Body of pancreas (tissue), 4 donors: ENCODE measurements around the gene STAC. TPM values are rescaled to one million over a fixed set of nuclear protein-coding genes. Genes with fewer than 3 reads are reported as not detected.

Source experiments
- ATAC-seq: fragments of 150-250 bp; one replicate; pipeline ENCODE4 v1.9.1; 2016
- DNase-seq, 4 donors: peaks; one replicate each; pipeline ENCODE4 v3.0.0-alpha.2; 2019
- H3K27ac ChIP-seq, 4 donors: fragments of 200-600 bp; sonication (generic); 1 replicate in 3 of 4; 2 replicates in 1 of 4; pipeline versions ENCODE4 v1.5.1 to v1.6.1; 2016 to 2019; ENCODE audit warnings: mild to moderate bottlenecking in 1 of 4, mixed read lengths in 1 of 4, moderate library complexity in 1 of 4
- H3K27me3 ChIP-seq, 2 donors: fragments of 200-600 bp; sonication (generic); one replicate each; pipeline ENCODE4 v1.6.0; 2016; ENCODE audit warnings: mild to moderate bottlenecking in 1 of 2
- H3K36me3 ChIP-seq, 2 donors: fragments of 200-600 bp; sonication (generic); replicated peaks in 1 of 2; 2 replicates each; pipeline ENCODE4 v1.5.1; 2016; ENCODE audit warnings: low read depth in 2 of 2; ENCODE audit not compliant: insufficient read depth in 1 of 2
- H3K4me1 ChIP-seq: fragments of 200-600 bp; sonication (generic); one replicate; pipeline ENCODE4 v1.6.0; 2016
- H3K4me3 ChIP-seq, 2 donors: fragments of 200-600 bp; sonication (generic); 1 replicate in 1 of 2; 2 replicates in 1 of 2; pipeline ENCODE4 v1.5.1; 2016 to 2019
- H3K9me3 ChIP-seq, 3 donors: fragments of 200-600 bp; sonication (generic); 1 replicate in 2 of 3; 2 replicates in 1 of 3; pipeline ENCODE4 v1.5.1; 2016
- CTCF ChIP-seq, 7 experiments: fragments of 450-650 bp in 4 of 7; fragments of 200-600 bp in 3 of 7; sonication (generic) in 3 of 7; IDR thresholded peaks; one replicate each; pipeline ENCODE4 v1.5.1; 2016 to 2019; ENCODE audit warnings: antibody characterized with exemption in 7 of 7
- POLR2A ChIP-seq, 3 donors: fragments of 450-650 bp; IDR thresholded peaks; one replicate each; pipeline ENCODE4 v1.6.1; 2016; ENCODE audit warnings: antibody characterized with exemption in 3 of 3, mild to moderate bottlenecking in 2 of 3
- WGBS, 2 donors: methylation state at CpG; one replicate each; pipeline ENCODE4 v1.1.5; 2017; 5-methylcytosine and 5-hydroxymethylcytosine counted together
- intact Hi-C: fragments of 100-400 bp; cut with DNase I; formaldehyde crosslinking; loops from one replicate; pipeline ENCODE4 v1.15.1; 2023
- total RNA-seq, 2 donors: library from RNA; depleted of rRNA; stranded (reverse); fragments of >200 nt; gene quantifications; one replicate each; pipeline ENCODE4 v1.1.0, GENCODE V29; 2016

STAC gene
- total RNA-seq, 2 donors from 2014 or later: 1.3 TPM; not detected in 1

DNA sequence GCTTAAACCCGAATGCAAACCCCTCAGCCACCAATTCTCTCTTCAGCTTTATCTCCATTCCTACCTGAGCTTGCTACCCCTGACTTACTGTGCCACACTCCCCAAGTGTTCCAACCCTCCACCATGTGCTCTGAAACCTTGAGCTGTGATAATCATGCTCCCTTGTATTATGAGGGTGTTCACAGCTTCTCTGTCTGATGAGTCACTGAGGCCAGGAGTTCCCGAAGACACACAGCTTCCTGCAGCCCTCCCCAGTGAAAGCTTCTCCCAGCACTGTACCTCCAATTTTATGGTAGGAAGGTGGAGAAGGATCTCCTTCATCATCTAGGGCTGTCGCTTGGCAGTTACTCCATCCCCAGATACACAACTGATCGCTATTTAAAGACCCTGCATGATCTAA lies 24.9 kb downstream of the STAC start:
- Histone ChIP-seq H3K36me3 (no peaks in the 10 kb centered on the region), H3K9me3 (no peaks in the 10 kb centered on the region), H3K27me3 (no peaks in the 10 kb centered on the region), H3K4me3 (no peak overlapping the region), H3K4me1 (no peaks in the 10 kb centered on the region), H3K27ac (no peak overlapping the region)
- intact Hi-C loops: no loop called here
- ATAC-seq (no peak), DNase-seq (no peak)
- WGBS, 2 donors: 68 to 76% methylated on average over 4 of the region's 4 CpGs
- TF ChIP-seq CTCF (IDR thresholded peaks at IDR 0.05) (no peak), POLR2A (IDR thresholded peaks at IDR 0.05) (no peak)

DNA sequence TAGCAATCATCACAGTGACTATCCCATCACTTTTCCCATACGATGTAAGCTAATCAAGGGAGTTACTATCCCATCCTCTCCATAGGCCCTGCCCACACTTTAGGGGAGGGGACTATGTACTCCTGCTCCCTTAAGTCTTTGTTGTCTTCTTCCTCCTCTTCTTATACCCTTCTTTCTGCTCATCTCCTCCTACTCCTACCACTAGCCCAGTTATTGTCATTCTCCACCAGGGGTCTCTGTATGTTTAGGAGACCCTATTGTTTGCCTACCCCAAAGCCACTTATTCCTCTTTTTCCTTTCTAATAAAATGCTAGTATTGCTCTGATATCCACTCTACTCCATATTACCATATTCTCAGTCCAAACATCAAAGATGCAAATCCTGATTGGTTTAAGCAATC lies 27.8 kb downstream of the STAC start:
- ATAC-seq: no peak
- TF ChIP-seq POLR2A (IDR thresholded peaks at IDR 0.05) (no peak), CTCF (IDR thresholded peaks at IDR 0.05) (no peak)
- intact Hi-C loops: no loop called here
- Histone ChIP-seq H3K4me3 (no peak overlapping the region), H3K27ac (no peak overlapping the region), H3K4me1 (no peaks in the 10 kb centered on the region), H3K9me3 (no peaks in the 10 kb centered on the region), H3K36me3 (no peaks in the 10 kb centered on the region), H3K27me3 (no peaks in the 10 kb centered on the region)
- WGBS, 2 donors: 50 to 61% methylated on average over 1 of the region's 1 CpG
- DNase-seq: no peak

DNA sequence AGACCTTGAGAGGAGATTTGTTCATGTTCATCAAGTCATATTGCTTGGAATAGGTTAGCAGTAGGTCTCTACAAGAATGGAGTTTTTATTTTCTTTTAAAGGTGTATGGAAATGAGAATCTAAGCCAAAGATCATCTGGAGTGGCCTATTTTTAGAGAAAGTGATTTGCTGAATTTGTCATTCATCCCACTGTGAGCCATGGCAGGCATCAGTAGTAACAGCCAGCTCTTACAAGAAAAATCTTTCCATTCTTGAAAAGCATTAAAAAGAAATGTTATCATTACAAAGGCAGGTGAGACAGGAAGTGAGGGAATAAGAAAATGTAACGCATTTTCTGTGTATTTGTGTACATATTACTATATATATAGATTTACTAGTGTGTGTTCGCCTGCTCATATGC lies 29.6 kb downstream of the STAC start:
- DNase-seq (no peak), ATAC-seq (no peak)
- Histone ChIP-seq H3K9me3 (no peaks in the 10 kb centered on the region), H3K27ac (no peak overlapping the region), H3K4me1 (no peaks in the 10 kb centered on the region), H3K36me3 (no peaks in the 10 kb centered on the region), H3K27me3 (no peaks in the 10 kb centered on the region), H3K4me3 (no peak overlapping the region)
- intact Hi-C loops: no loop called here
- TF ChIP-seq POLR2A (IDR thresholded peaks at IDR 0.05) (no peak), CTCF (IDR thresholded peaks at IDR 0.05) (no peak)
- WGBS, 2 donors: 55 to 65% methylated on average over 2 of the region's 2 CpGs

- DNase-seq (no peak), ATAC-seq (no peak)
- H3K36me3 ChIP-seq: no peaks in the 10 kb centered on the region
- H3K4me3 ChIP-seq: no peak overlapping the region
- no peaks in the 10 kb centered on the region for H3K27me3 ChIP-seq
- intact Hi-C loops: no loop called here
- 58% methylated on average over 1 of the region's 1 CpG for WGBS, 2 donors
- TF ChIP-seq POLR2A (IDR thresholded peaks at IDR 0.05): no peak
- TF ChIP-seq CTCF (IDR thresholded peaks at IDR 0.05): no peak
- H3K27ac ChIP-seq: no peak overlapping the region
- H3K9me3 ChIP-seq: no peaks in the 10 kb centered on the region
- H3K4me1 ChIP-seq: no peaks in the 10 kb centered on the region
Measured at GRCh38 chr3:36411587-36411986, 31.3 kb downstream of the STAC start.

GRCh38 chr3:36416599-36416998 lies 36.3 kb downstream of the STAC start:
- Histone ChIP-seq H3K36me3 (no peaks in the 10 kb centered on the region), H3K27me3 (no peaks in the 10 kb centered on the region), H3K9me3 (no peaks in the 10 kb centered on the region), H3K4me1 (no peaks in the 10 kb centered on the region), H3K4me3 (no peak overlapping the region), H3K27ac (no peak overlapping the region)
- intact Hi-C loops: no loop called here
- WGBS, 2 donors: 32 to 70% methylated on average over 1 of the region's 1 CpG
- no peak for DNase-seq
- no peak for ATAC-seq
- no peak for TF ChIP-seq POLR2A (IDR thresholded peaks at IDR 0.05)
- TF ChIP-seq CTCF (IDR thresholded peaks at IDR 0.05): no peak
